Activated B cell treated with CpG ODN at 0.5 μM for 24 hours (primary cell): ENCODE data around the gene NTRK1. TPM values are rescaled to one million over a fixed set of nuclear protein-coding genes. Genes with fewer than 3 reads are reported as not detected.

ENCODE experiments used
- ATAC-seq: fragments of 200-7000 bp; cut with Tn5 transposase; one replicate; pipeline ENCODE4 v1.10.0; 2021; ENCODE audit warnings: low read depth, mild to moderate bottlenecking, moderate library complexity
- CTCF ChIA-PET: fragments of 350-600 bp; sonication (Branson Sonifier 250); formaldehyde crosslinking; loops from one replicate; lab custom pipeline; 2021; ENCODE audit warnings: antibody characterized with exemption; lab: Charles Lee
- POLR2A ChIA-PET: fragments of 350-600 bp; sonication (Branson Sonifier 250); formaldehyde crosslinking; loops from one replicate; lab custom pipeline; 2021; ENCODE audit warnings: antibody characterized with exemption; lab: Charles Lee
- DNase-seq: peaks from one replicate; pipeline ENCODE4 v3.0.0; 2022
- H3K27ac Mint-ChIP-seq: one replicate; pipeline ENCODE4 v1.8.0; 2020; ENCODE audit warnings: mixed read lengths
- H3K27me3 Mint-ChIP-seq: one replicate; pipeline ENCODE4 v1.8.0; 2021; ENCODE audit warnings: mixed read lengths
- H3K36me3 Mint-ChIP-seq: one replicate; pipeline ENCODE4 v1.8.0; 2021; ENCODE audit warnings: low read depth, mixed read lengths
- H3K4me1 Mint-ChIP-seq: one replicate; pipeline ENCODE4 v1.8.0; 2021; ENCODE audit warnings: mixed read lengths
- H3K4me3 Mint-ChIP-seq: one replicate; pipeline ENCODE4 v1.8.0; 2020; ENCODE audit warnings: mild to moderate bottlenecking, mixed read lengths
- H3K9me3 Mint-ChIP-seq: one replicate; pipeline ENCODE4 v1.8.0; 2020; ENCODE audit warnings: mixed read lengths
- CTCF ChIP-seq: fragments of 200-600 bp; IDR thresholded peaks from one replicate; pipeline ENCODE4 v1.8.0; 2022; ENCODE audit warnings: antibody characterized with exemption, mild to moderate bottlenecking
- intact Hi-C: fragments of 100-400 bp; cut with micrococcal nuclease; formaldehyde crosslinking; loops from one replicate; pipeline ENCODE4 v1.15.1; 2024
- total RNA-seq: library from RNA; stranded (reverse); gene quantifications from 2 replicates; pipeline ENCODE4 v1.2.3, GENCODE V29; 2022

Gene NTRK1
- total RNA-seq, 1 donor from 2014 or later: 0.11 TPM

GRCh38 chr1:156881663-156882062 is 21.0 kb downstream of the NTRK1 start:
- no peak for ATAC-seq
- Mint-ChIP-seq H3K27me3 (peaks cover 45% of the 10 kb centered on the region), H3K27ac (no peak overlapping the region), H3K4me3 (no peak overlapping the region), H3K4me1 (no peaks in the 10 kb centered on the region), H3K36me3 (no peaks in the 10 kb centered on the region), H3K9me3 (no peaks in the 10 kb centered on the region)
- POLR2A ChIA-PET: no interaction called here
- no peak for DNase-seq
- TF ChIP-seq CTCF: no peak
- intact Hi-C loops: no loop called here
- CTCF ChIA-PET: interaction anchor here (0.9 to 1.0 kb wide), 2 partner anchors 8 to 10 kb away, joined by 3 read pairs; no protein-coding TSS in a partner anchor

DNA sequence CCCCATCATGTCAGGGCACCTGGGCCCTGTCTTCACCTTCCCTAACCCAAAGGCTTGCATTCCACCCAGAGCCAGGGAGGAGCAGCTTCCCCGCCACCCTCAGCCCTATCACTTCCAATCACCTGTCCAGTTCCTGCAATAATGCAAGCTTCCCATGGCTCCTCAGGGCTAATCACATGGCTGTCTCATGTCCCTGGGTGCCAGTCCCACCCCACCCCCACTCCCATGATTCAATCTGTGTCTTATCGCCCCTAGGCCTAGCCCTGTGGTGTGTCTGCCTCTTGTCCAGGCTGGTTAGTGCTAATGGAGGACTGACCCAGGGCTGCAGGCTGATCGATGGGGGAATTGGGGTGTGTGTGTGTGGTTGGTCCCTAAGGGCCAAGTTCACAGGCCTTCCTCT is 21.9 kb downstream of the NTRK1 start:
- Mint-ChIP-seq H3K27me3 (peaks cover 46% of the 10 kb centered on the region), H3K9me3 (no peaks in the 10 kb centered on the region)

GRCh38 chr1:156883919-156884318 is 23.3 kb downstream of the NTRK1 start:
- Mint-ChIP-seq H3K27me3 (peaks cover 48% of the 10 kb centered on the region), H3K36me3 (no peaks in the 10 kb centered on the region), H3K27ac (no peak overlapping the region), H3K4me3 (no peak overlapping the region), H3K9me3 (no peaks in the 10 kb centered on the region), H3K4me1 (no peaks in the 10 kb centered on the region)
- no peak for DNase-seq
- TF ChIP-seq CTCF: no peak
- ChIA-PET POLR2A (no interaction called here), CTCF (interaction anchor here (1.1 kb wide), 1 partner anchor 193 kb away, joined by 5 read pairs; no protein-coding TSS in a partner anchor)
- ATAC-seq: no peak
- intact Hi-C loops: no loop called here

More for the DNA sequence above, 21.9 kb downstream of the NTRK1 start:
- H3K4me1 Mint-ChIP-seq: no peaks in the 10 kb centered on the region
- CTCF ChIA-PET: no interaction called here
- no peaks in the 10 kb centered on the region for H3K36me3 Mint-ChIP-seq
- no peak for TF ChIP-seq CTCF
- H3K27ac Mint-ChIP-seq: no peak overlapping the region
- no peak overlapping the region for H3K4me3 Mint-ChIP-seq
- DNase-seq (no peak), ATAC-seq (no peak)
- intact Hi-C loops: no loop called here
- POLR2A ChIA-PET: no interaction called here

DNA sequence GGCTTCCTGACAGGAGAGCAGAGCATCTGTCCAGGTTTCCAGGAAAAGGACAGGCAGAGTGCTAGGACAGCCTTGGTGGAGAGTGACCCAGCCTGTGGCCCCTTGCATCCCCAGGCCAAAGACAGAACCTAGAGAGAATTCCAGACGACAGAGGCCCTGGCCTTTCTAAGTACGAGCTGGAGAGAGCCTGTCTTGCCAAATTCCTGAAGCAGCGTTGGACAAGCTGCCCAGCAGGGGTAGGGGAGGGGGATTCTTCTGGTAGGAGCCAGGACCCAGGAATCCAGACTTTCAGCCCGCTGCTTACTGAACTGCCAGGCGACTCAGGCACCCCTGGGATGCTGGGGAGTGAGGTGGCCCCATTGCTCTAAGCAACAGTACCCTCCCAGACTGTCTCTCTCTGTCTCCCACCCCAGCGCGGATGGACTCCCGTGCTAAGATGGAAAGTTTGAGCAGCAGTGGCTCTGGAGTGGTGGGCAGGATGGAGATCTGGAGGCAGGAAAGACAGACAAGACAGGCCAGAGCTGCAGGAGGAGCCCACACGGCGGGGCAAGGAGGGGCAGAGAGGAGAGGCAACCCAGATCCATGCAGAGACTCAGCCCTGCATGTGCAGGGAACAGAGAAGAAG is 24.0 kb downstream of the NTRK1 start:
- CTCF ChIA-PET: interaction anchor here (1.1 to 1.3 kb wide), 3 partner anchors 88 to 195 kb away, joined by 3 to 5 read pairs (median 4); no protein-coding TSS in a partner anchor
- POLR2A ChIA-PET: no interaction called here

More for the DNA sequence above, 24.0 kb downstream of the NTRK1 start:
- DNase-seq (no peak), ATAC-seq (no peak)
- Mint-ChIP-seq H3K9me3 (no peaks in the 10 kb centered on the region), H3K27ac (no peak overlapping the region), H3K4me1 (no peaks in the 10 kb centered on the region), H3K36me3 (no peaks in the 10 kb centered on the region), H3K4me3 (no peak overlapping the region), H3K27me3 (peaks cover 49% of the 10 kb centered on the region)
- intact Hi-C loops: no loop called here
- no peak for TF ChIP-seq CTCF
